GM10248 (cell line): ENCODE measurements around the gene GALK1.

Experiments used
- CTCF ChIA-PET: fragments of 300-600 bp; sonication (Branson Sonifier 250); formaldehyde crosslinking; extraction: SDS; loops from one replicate; lab custom pipeline; 2021; ENCODE audit warnings: antibody characterized with exemption; lab: Yijun Ruan, JAX
- POLR2A ChIA-PET: fragments of 350-650 bp; sonication (Branson Sonifier 250); formaldehyde crosslinking; extraction: SDS; loops from one replicate; lab custom pipeline; 2020; ENCODE audit warnings: antibody characterized with exemption; lab: Yijun Ruan, JAX
- DNase-seq: peaks from one replicate; pipeline ENCODE4 v3.0.0; 2012; ENCODE audit errors: extremely low spot score
- TF ChIP-seq, protein P1 (sequence below): IDR thresholded peaks from 2 replicates; pipeline ENCODE4 v1.5.1; 2012; ENCODE audit warnings: mild to moderate bottlenecking, low read depth; ENCODE audit errors: extremely low read depth, missing control alignments, control extremely low read depth

GALK1 gene

GRCh38 chr17:75724016-75725003, 40.7 kb downstream of the GALK1 start:
- ChIA-PET POLR2A (no interaction called here), CTCF (interaction anchor here (1.9 to 4.9 kb wide), 4 partner anchors 22 to 91 kb away, joined by 5 to 28 read pairs (median 16); partner anchors contain the start of gene SMIM5)
- no peak for DNase-seq
- TF ChIP-seq, protein P1, sequence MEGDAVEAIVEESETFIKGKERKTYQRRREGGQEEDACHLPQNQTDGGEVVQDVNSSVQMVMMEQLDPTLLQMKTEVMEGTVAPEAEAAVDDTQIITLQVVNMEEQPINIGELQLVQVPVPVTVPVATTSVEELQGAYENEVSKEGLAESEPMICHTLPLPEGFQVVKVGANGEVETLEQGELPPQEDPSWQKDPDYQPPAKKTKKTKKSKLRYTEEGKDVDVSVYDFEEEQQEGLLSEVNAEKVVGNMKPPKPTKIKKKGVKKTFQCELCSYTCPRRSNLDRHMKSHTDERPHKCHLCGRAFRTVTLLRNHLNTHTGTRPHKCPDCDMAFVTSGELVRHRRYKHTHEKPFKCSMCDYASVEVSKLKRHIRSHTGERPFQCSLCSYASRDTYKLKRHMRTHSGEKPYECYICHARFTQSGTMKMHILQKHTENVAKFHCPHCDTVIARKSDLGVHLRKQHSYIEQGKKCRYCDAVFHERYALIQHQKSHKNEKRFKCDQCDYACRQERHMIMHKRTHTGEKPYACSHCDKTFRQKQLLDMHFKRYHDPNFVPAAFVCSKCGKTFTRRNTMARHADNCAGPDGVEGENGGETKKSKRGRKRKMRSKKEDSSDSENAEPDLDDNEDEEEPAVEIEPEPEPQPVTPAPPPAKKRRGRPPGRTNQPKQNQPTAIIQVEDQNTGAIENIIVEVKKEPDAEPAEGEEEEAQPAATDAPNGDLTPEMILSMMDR: no peak

DNA sequence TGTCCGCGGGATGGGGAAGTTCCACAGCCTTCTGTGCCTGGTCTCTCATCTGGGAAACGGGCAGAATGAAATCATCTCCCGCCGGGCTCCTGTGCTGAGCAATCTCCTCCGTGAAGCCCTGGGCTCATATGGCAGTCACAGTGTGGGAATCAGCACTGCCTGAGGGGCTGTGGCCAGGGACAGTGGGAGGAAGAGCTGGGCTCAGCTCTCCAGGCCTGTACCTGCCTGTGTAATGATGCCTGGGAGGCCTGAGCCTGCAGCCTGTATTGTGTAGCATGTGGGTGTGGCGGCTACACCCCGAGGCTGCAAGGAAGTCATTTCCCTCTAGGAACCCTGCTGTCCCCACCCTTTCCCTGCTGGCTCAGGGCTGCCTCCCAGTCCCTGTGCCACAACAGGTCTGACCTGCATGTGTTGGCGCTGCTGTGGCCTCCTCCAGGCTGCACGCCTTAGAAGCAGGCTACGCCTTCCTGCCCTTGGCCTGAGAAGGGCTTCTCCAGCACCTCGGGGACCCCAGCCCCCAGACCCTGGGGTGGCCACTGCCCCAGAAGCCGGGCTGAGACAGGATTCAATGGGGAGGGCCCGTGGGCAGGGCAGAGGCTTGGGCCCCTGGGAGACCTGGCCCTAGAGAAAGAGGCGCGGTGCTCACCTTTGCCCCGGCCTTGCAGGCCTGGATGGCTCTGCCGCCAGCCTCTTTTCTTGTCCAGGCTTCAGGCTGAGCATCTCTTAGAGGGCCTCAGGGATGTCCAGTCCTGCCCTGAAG, 41.6 kb downstream of the GALK1 start:
- TF ChIP-seq, protein P1: no peak
- no peak for DNase-seq
- ChIA-PET CTCF (interaction anchor here (0.9 to 4.9 kb wide), 3 partner anchors 23 to 27 kb away, joined by 3 to 28 read pairs (median 5); no protein-coding TSS in a partner anchor), POLR2A (no interaction called here)

GRCh38 chr17:75722542-75723095, 42.4 kb downstream of the GALK1 start:
- TF ChIP-seq, protein P1: no peak
- CTCF ChIA-PET: interaction anchor here (0.9 to 1.9 kb wide), 3 partner anchors 26 to 89 kb away, joined by 3 to 12 read pairs (median 3); partner anchors contain the start of gene SMIM5
- DNase-seq: no peak
- POLR2A ChIA-PET: interaction anchor here (0.6 kb wide), 1 partner anchor 13 kb away, joined by 3 read pairs; no protein-coding TSS in a partner anchor

DNA sequence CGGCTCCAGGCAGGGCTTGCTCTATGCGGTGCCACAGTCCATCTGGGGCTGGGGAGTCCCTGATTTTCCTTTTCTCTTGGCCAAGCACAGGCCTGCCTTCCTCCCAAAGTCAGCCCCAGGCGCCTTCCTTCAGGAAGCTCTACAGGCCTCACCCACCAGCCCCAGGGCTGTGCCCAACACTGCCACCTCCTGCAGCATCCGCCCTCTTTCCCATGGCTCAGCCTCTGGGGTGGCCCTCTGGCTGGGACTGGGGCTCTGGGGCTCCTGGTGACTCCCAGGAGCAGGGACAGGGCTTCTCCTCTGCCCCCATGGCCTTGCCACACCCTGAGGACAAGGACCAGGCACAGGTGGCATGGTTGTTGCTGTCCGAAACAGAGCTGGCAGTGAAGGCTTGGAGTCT, 42.9 kb downstream of the GALK1 start:
- no peak for DNase-seq
- TF ChIP-seq, protein P1: no peak
- CTCF ChIA-PET: interaction anchor here (0.9 to 3.6 kb wide), 4 partner anchors 26 to 88 kb away, joined by 3 to 24 read pairs (median 8); partner anchors contain the start of gene SMIM5
- POLR2A ChIA-PET: no interaction called here

DNA sequence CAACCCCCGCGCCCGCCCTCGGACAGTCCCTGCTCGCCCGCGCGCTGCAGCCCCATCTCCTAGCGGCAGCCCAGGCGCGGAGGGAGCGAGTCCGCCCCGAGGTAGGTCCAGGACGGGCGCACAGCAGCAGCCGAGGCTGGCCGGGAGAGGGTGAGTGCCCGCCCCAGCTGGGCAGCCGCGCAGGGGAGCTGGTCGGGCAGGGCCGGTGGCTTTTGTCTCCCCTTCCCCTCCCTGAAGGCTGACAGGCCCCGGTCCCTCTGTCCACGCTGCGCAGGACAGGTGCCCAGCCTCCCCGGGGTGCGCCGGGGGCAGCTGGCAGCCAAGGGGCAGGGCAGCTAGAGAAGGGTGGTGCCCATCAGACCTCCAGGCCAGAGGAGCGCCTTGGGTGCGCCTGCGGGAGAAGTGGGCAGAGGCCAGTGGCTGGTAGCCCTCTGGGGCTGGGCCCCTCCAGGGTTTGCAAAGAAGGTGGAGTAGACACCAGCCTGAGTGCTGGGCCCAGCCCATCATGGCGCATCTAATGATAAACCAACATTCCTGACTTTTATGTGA, 43.5 kb downstream of the GALK1 start:
- POLR2A ChIA-PET: no interaction called here
- CTCF ChIA-PET: interaction anchor here (1.2 to 3.6 kb wide), 4 partner anchors 11 to 88 kb away, joined by 3 to 24 read pairs (median 8); partner anchors contain the start of gene SMIM5
- no peak for DNase-seq
- TF ChIP-seq, protein P1: no peak
